Keratinocyte (primary cell): Measurements from ENCODE around the gene DGKD.
A peak's percentile ranks its signal among the peaks of the same experiment; 100 is the strongest.

Experiments used
- EZH2 ChIP-seq: IDR thresholded peaks from one replicate; pipeline ENCODE4 v1.6.1; 2012; ENCODE audit warnings: inconsistent platforms, mild to moderate bottlenecking, low read length, moderate library complexity
- TF ChIP-seq, protein P1 (sequence below), 3 experiments: IDR thresholded peaks in 1 of 3; conservative IDR thresholded peaks in 1 of 3; optimal IDR thresholded peaks in 1 of 3; 2 replicates in 2 of 3; 3 replicates in 1 of 3; pipeline versions ENCODE3 to v1.5.1; 2011; ENCODE audit warnings: low read length in 3 of 3, mild to moderate bottlenecking in 3 of 3, moderate library complexity in 2 of 3, control low read depth in 1 of 3, inconsistent platforms in 1 of 3; ENCODE audit not compliant: insufficient read depth in 2 of 3; ENCODE audit errors: extremely low read depth in 1 of 3

DNA sequence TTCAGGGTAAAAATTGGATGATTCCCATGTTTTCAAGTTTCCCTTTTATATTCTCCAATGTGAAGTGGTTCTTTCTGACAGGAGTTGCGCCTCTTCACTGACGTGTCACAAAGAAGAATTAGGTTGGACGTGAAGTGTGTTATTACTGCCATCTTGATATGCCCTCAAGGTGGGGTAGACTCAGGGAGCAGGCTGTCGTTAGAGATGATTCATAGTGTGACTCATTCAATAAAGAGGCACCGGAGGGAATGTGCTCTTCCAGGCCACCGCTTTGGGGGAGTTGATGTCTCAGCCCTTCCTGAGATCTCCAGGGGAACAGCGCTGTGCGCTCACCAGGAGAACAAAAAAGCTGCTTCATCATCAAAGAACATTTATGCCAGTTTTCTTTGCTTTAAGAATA lies 3.6 kb upstream of the DGKD start:
- TF ChIP-seq, protein P1, sequence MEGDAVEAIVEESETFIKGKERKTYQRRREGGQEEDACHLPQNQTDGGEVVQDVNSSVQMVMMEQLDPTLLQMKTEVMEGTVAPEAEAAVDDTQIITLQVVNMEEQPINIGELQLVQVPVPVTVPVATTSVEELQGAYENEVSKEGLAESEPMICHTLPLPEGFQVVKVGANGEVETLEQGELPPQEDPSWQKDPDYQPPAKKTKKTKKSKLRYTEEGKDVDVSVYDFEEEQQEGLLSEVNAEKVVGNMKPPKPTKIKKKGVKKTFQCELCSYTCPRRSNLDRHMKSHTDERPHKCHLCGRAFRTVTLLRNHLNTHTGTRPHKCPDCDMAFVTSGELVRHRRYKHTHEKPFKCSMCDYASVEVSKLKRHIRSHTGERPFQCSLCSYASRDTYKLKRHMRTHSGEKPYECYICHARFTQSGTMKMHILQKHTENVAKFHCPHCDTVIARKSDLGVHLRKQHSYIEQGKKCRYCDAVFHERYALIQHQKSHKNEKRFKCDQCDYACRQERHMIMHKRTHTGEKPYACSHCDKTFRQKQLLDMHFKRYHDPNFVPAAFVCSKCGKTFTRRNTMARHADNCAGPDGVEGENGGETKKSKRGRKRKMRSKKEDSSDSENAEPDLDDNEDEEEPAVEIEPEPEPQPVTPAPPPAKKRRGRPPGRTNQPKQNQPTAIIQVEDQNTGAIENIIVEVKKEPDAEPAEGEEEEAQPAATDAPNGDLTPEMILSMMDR (optimal IDR thresholded peaks at IDR 0.05 in 1 of 3, IDR thresholded peaks at IDR 0.05 in 1 of 3, conservative IDR thresholded peaks at IDR 0.05 in 1 of 3; ENCODE audit: extremely low read depth in 1 of 3, insufficient read depth in 2 of 3, low read length in 3 of 3), result peak in 1 of 3 experiments; percentile 12
- TF ChIP-seq EZH2, result no peak
